Measurements from ENCODE around the gene TMBIM4.

TMBIM4 gene

GRCh38 chr12:66143868-66144267 is 25.9 kb downstream of the TMBIM4 start:
- Histone ChIP-seq H3K4me2 (no peak overlapping the region), H2AFZ (ENCODE audit: low read depth) (no peak overlapping the region), H3K9ac (no peak overlapping the region), H3K27me3 (ENCODE audit: insufficient read depth, low read depth) (no peaks in the 10 kb centered on the region), H3K27ac (no peak overlapping the region), H4K20me1 (ENCODE audit: insufficient read depth) (no peaks in the 10 kb centered on the region), H3K79me2 (ENCODE audit: insufficient read depth, low read depth) (no peaks in the 10 kb centered on the region), H3K4me1 (ENCODE audit: low read depth, poor library complexity, severe bottlenecking) (peaks cover 5% of the 10 kb centered on the region), H3K4me3 (IDR thresholded peaks at IDR 0.05; ENCODE audit: insufficient read depth, low read depth, low read length) (no peak overlapping the region), H3K36me3 (ENCODE audit: insufficient read depth) (no peaks in the 10 kb centered on the region; the same call in 1 of the 2 replicates)
- TF ChIP-seq, protein P1, sequence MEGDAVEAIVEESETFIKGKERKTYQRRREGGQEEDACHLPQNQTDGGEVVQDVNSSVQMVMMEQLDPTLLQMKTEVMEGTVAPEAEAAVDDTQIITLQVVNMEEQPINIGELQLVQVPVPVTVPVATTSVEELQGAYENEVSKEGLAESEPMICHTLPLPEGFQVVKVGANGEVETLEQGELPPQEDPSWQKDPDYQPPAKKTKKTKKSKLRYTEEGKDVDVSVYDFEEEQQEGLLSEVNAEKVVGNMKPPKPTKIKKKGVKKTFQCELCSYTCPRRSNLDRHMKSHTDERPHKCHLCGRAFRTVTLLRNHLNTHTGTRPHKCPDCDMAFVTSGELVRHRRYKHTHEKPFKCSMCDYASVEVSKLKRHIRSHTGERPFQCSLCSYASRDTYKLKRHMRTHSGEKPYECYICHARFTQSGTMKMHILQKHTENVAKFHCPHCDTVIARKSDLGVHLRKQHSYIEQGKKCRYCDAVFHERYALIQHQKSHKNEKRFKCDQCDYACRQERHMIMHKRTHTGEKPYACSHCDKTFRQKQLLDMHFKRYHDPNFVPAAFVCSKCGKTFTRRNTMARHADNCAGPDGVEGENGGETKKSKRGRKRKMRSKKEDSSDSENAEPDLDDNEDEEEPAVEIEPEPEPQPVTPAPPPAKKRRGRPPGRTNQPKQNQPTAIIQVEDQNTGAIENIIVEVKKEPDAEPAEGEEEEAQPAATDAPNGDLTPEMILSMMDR (conservative IDR thresholded peaks at IDR 0.05; ENCODE audit: low read depth, low read length) = no peak

GRCh38 chr12:66142826-66143225 is 27.0 kb downstream of the TMBIM4 start:
- Histone ChIP-seq H3K4me1 (ENCODE audit: low read depth, poor library complexity, severe bottlenecking) (peaks cover 5% of the 10 kb centered on the region), H3K27ac (no peak overlapping the region), H3K79me2 (ENCODE audit: insufficient read depth, low read depth) (no peaks in the 10 kb centered on the region), H3K4me3 (IDR thresholded peaks at IDR 0.05; ENCODE audit: insufficient read depth, low read depth, low read length) (no peak overlapping the region), H3K9ac (no peak overlapping the region), H4K20me1 (ENCODE audit: insufficient read depth) (no peaks in the 10 kb centered on the region), H3K36me3 (ENCODE audit: insufficient read depth) (no peaks in the 10 kb centered on the region; the same call in 1 of the 2 replicates), H2AFZ (ENCODE audit: low read depth) (no peak overlapping the region), H3K4me2 (no peak overlapping the region), H3K27me3 (ENCODE audit: insufficient read depth, low read depth) (no peaks in the 10 kb centered on the region)
- TF ChIP-seq, protein P1 (conservative IDR thresholded peaks at IDR 0.05; ENCODE audit: low read depth, low read length) = no peak

DNA sequence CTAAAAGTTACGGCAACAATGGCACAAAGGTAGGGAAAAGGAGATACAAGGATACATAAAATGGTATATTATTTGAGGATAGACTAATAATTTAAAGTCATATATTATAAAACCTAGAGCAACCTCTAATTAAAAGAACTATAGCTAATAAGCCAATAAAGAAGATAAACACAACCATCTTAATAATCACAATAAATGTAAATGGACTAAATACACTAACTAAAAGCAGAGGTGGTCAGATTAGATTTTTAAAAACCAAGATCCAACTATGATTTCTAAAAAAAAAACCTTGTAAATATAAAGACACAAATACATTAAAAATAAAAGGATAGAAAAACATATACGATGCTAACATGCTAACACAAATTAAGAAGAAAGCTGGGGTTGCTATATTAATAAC is 28.5 kb downstream of the TMBIM4 start:
- no peaks in the 10 kb centered on the region for H3K79me2 ChIP-seq (ENCODE audit: insufficient read depth, low read depth)
- H2AFZ ChIP-seq (ENCODE audit: low read depth) = no peak overlapping the region
- H3K4me1 ChIP-seq (ENCODE audit: low read depth, poor library complexity, severe bottlenecking) = peaks cover 5% of the 10 kb centered on the region
- no peaks in the 10 kb centered on the region for H3K27me3 ChIP-seq (ENCODE audit: insufficient read depth, low read depth)
- no peaks in the 10 kb centered on the region; the same call in 1 of the 2 replicates for H3K36me3 ChIP-seq (ENCODE audit: insufficient read depth)
- H3K27ac ChIP-seq = no peak overlapping the region
- no peak overlapping the region for H3K9ac ChIP-seq
- H3K4me2 ChIP-seq = no peak overlapping the region
- H3K4me3 ChIP-seq (IDR thresholded peaks at IDR 0.05; ENCODE audit: insufficient read depth, low read depth, low read length) = no peak overlapping the region
- H4K20me1 ChIP-seq (ENCODE audit: insufficient read depth) = no peaks in the 10 kb centered on the region
- TF ChIP-seq, protein P1 (conservative IDR thresholded peaks at IDR 0.05; ENCODE audit: low read depth, low read length) = no peak

DNA sequence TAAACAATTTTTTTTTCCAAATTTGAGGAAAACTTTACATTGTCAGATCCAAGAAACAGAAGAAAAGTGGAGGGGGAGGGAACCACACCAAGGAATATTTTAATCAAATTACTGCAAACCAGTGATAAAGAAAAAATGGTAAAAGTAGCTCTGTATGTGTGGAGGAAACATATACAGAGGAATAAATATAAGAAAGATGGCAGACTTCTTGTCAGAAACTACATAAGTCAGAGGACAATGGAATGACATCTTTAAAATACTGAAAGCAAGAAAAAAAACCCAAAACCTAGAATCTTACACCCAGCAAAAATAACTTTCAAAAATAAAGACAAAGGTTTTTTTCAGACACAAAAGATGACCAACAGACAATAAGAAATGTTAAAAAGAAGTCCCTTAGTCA is 29.1 kb downstream of the TMBIM4 start:
- TF ChIP-seq, protein P1 (conservative IDR thresholded peaks at IDR 0.05; ENCODE audit: low read depth, low read length) = no peak
- Histone ChIP-seq H3K4me3 (IDR thresholded peaks at IDR 0.05; ENCODE audit: insufficient read depth, low read depth, low read length) (no peak overlapping the region), H3K27ac (no peak overlapping the region), H3K4me1 (ENCODE audit: low read depth, poor library complexity, severe bottlenecking) (peaks cover 5% of the 10 kb centered on the region), H3K4me2 (no peak overlapping the region), H3K79me2 (ENCODE audit: insufficient read depth, low read depth) (no peaks in the 10 kb centered on the region), H4K20me1 (ENCODE audit: insufficient read depth) (no peaks in the 10 kb centered on the region), H3K27me3 (ENCODE audit: insufficient read depth, low read depth) (no peaks in the 10 kb centered on the region), H3K36me3 (ENCODE audit: insufficient read depth) (no peaks in the 10 kb centered on the region; the same call in 1 of the 2 replicates), H2AFZ (ENCODE audit: low read depth) (no peak overlapping the region), H3K9ac (no peak overlapping the region)
